ENCODE measurements around the gene OR2F1. TPM values are rescaled to one million over a fixed set of nuclear protein-coding genes. Genes with fewer than 3 reads are reported as not detected.

OR2F1 gene
- total RNA-seq, 1 experiment from 2014 or later = not detected

- intact Hi-C loops (cut with micrococcal nuclease) = no loop called here
- Histone ChIP-seq H4K20me1 (ENCODE audit: insufficient read depth) (no peaks in the 10 kb centered on the region), H3K4me2 (ENCODE audit: low read length) (no peak overlapping the region), H3K4me1 (ENCODE audit: control insufficient read depth in 1 of 2, insufficient read depth in 2 of 2, low read length in 2 of 2) (no peaks in the 10 kb centered on the region), H3K4me3 (replicated peaks in 1 of 2; ENCODE audit: low read depth in 1 of 2, low read length in 2 of 2) (no peak overlapping the region), H3K36me3 (ENCODE audit: control insufficient read depth in 1 of 2, insufficient read depth in 2 of 2, low read length in 2 of 2) (no peaks in the 10 kb centered on the region), H3K27ac (ENCODE audit: low read depth, low read length) (no peak overlapping the region), H3K9me3 (ENCODE audit: control insufficient read depth in 1 of 2, insufficient read depth in 1 of 2, low read depth in 1 of 2, low read length in 2 of 2) (no peaks in the 10 kb centered on the region), H3K27me3 (ENCODE audit: insufficient read depth, low read length) (no peaks in the 10 kb centered on the region), H3K79me2 (ENCODE audit: insufficient read depth, low read length) (no peaks in the 10 kb centered on the region), H3K9me2 (ENCODE audit: insufficient read depth) (no peaks in the 10 kb centered on the region), H2AFZ (ENCODE audit: low read depth, low read length, poor library complexity, severe bottlenecking) (no peak overlapping the region), H3K9ac (ENCODE audit: low read length) (no peak overlapping the region)
- ChIA-PET RAD21 (ENCODE audit: low non-redundant PET in 1 of 2, low total read pairs in 2 of 2, uncharacterized antibody in 2 of 2, unreplicated experiment in 2 of 2) (no interaction called here), CTCF (no interaction called here), POLR2A (no interaction called here)
- DNase-seq (ENCODE audit: low read depth, low spot score) = no peak
- TF ChIP-seq, protein P1, sequence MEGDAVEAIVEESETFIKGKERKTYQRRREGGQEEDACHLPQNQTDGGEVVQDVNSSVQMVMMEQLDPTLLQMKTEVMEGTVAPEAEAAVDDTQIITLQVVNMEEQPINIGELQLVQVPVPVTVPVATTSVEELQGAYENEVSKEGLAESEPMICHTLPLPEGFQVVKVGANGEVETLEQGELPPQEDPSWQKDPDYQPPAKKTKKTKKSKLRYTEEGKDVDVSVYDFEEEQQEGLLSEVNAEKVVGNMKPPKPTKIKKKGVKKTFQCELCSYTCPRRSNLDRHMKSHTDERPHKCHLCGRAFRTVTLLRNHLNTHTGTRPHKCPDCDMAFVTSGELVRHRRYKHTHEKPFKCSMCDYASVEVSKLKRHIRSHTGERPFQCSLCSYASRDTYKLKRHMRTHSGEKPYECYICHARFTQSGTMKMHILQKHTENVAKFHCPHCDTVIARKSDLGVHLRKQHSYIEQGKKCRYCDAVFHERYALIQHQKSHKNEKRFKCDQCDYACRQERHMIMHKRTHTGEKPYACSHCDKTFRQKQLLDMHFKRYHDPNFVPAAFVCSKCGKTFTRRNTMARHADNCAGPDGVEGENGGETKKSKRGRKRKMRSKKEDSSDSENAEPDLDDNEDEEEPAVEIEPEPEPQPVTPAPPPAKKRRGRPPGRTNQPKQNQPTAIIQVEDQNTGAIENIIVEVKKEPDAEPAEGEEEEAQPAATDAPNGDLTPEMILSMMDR (IDR thresholded peaks at IDR 0.05 in 2 of 3, conservative IDR thresholded peaks at IDR 0.05 in 1 of 3; ENCODE audit: borderline replicate concordance in 1 of 3, insufficient read depth in 1 of 3, low read depth in 2 of 3, low read length in 2 of 3) = no peak
- TF ChIP-seq JUND (IDR thresholded peaks at IDR 0.05) = no peak
- TF ChIP-seq TCF7L2 (IDR thresholded peaks at IDR 0.05; ENCODE audit: borderline replicate concordance, extremely low read depth, insufficient read depth, insufficient read length) = no peak
- TF ChIP-seq FOSL1 (IDR thresholded peaks at IDR 0.05; ENCODE audit: low read depth) = no peak
- no peak for TF ChIP-seq EGR1 (IDR thresholded peaks at IDR 0.05; ENCODE audit: low read depth)
- no peak for TF ChIP-seq ZFX (IDR thresholded peaks at IDR 0.05)
- TF ChIP-seq SP1 (IDR thresholded peaks at IDR 0.05; ENCODE audit: low read depth) = no peak
- TF ChIP-seq RAD21 (IDR thresholded peaks at IDR 0.05; ENCODE audit: low read depth) = no peak
- no peak for TF ChIP-seq CBX3 (IDR thresholded peaks at IDR 0.05; ENCODE audit: low read depth)
- TF ChIP-seq ZBTB33 (IDR thresholded peaks at IDR 0.05; ENCODE audit: extremely low read depth, insufficient replicate concordance, low read length) = no peak
- TF ChIP-seq, protein P2, sequence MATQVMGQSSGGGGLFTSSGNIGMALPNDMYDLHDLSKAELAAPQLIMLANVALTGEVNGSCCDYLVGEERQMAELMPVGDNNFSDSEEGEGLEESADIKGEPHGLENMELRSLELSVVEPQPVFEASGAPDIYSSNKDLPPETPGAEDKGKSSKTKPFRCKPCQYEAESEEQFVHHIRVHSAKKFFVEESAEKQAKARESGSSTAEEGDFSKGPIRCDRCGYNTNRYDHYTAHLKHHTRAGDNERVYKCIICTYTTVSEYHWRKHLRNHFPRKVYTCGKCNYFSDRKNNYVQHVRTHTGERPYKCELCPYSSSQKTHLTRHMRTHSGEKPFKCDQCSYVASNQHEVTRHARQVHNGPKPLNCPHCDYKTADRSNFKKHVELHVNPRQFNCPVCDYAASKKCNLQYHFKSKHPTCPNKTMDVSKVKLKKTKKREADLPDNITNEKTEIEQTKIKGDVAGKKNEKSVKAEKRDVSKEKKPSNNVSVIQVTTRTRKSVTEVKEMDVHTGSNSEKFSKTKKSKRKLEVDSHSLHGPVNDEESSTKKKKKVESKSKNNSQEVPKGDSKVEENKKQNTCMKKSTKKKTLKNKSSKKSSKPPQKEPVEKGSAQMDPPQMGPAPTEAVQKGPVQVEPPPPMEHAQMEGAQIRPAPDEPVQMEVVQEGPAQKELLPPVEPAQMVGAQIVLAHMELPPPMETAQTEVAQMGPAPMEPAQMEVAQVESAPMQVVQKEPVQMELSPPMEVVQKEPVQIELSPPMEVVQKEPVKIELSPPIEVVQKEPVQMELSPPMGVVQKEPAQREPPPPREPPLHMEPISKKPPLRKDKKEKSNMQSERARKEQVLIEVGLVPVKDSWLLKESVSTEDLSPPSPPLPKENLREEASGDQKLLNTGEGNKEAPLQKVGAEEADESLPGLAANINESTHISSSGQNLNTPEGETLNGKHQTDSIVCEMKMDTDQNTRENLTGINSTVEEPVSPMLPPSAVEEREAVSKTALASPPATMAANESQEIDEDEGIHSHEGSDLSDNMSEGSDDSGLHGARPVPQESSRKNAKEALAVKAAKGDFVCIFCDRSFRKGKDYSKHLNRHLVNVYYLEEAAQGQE (IDR thresholded peaks at IDR 0.05; ENCODE audit: low read depth) = no peak
- no peak for TF ChIP-seq POLR2A (IDR thresholded peaks at IDR 0.05; ENCODE audit: borderline replicate concordance, extremely low read depth, insufficient read depth, insufficient read length)
- TF ChIP-seq CEBPB (IDR thresholded peaks at IDR 0.05; ENCODE audit: low read depth) = no peak
- no peak for TF ChIP-seq ZNF274 (IDR thresholded peaks at IDR 0.05; ENCODE audit: low read depth, low read length)
- no peak for TF ChIP-seq ELF1 (IDR thresholded peaks at IDR 0.05; ENCODE audit: borderline replicate concordance, low read depth)
- TF ChIP-seq EZH2 (IDR thresholded peaks at IDR 0.05) = no peak
- no peak for TF ChIP-seq YY1 (IDR thresholded peaks at IDR 0.05; ENCODE audit: extremely low read depth, insufficient replicate concordance, low read depth, low read length)
- TF ChIP-seq, protein P3, sequence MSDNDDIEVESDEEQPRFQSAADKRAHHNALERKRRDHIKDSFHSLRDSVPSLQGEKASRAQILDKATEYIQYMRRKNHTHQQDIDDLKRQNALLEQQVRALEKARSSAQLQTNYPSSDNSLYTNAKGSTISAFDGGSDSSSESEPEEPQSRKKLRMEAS (IDR thresholded peaks at IDR 0.05) = no peak
- no peak for TF ChIP-seq EZH2phosphoT487 (IDR thresholded peaks at IDR 0.05; ENCODE audit: borderline replicate concordance)
- TF ChIP-seq SRF (IDR thresholded peaks at IDR 0.05; ENCODE audit: low read depth) = no peak
- no TSS peak for BruUV-seq (replicated peaks)
- no peak for ATAC-seq
Observed at GRCh38 chr7:144001543-144001942, 46.9 kb downstream of the OR2F1 start.
